ENCODE results near the gene EHBP1.

EHBP1 gene

GRCh38 chr2:63092401-63092800 lies 386.9 kb downstream of the EHBP1 start:
- FAIRE-seq = no peak

GRCh38 chr2:63092857-63093256 lies 387.3 kb downstream of the EHBP1 start:
- FAIRE-seq = no peak

GRCh38 chr2:63093502-63093901 lies 388.0 kb downstream of the EHBP1 start:
- no peak for FAIRE-seq
